ENCODE data around the gene PTN. TPM values are rescaled to one million over a fixed set of nuclear protein-coding genes. Genes with fewer than 3 reads are reported as not detected.

Gene PTN
- polyA plus RNA-seq, 2 of the 4 experiments (the other 2 are of a cell fraction): not detected

DNA sequence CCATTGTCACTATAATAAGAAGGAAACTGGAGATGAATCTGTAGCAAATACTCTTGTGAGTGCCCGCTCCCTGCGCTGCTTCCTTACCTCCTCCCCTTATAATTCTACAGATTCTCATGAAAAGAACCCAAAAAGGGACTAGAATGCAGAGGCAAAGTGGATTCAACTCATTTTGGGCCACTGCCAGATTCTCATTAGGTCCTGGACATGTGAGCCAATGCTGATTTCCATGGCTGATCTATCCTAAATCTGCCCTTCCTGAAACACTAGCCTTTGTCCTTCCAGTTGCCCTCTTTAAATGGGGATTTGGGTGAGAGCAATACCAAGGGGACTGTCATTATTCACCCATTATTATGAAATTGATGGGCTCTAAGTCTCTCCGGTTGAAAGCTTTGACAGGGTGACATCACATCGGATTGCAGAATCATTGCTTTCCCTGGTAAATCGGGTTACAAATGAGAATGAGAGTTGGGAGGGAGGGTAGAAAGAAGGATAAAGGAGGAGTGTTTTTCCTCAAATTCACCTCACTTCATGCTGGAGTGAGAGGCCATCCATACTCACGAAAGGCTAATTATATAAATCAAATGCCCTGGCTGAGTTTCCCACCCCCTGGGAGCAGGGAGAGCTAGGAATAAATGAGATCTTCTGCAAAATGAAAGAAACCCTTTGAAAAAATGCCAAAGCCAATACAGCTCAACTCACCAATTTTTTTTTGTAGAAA, 37.5 kb downstream of the PTN start:
- no peak overlapping the region for H3K4me3 ChIP-seq
- DNase-seq (ENCODE audit: low read depth in 1 of 2, low spot score in 1 of 2) (no peak), ATAC-seq (no peak), FAIRE-seq (no peak)
- CTCF ChIA-PET: interaction anchor here (0.6 kb wide), 1 partner anchor 687 kb away, joined by 4 read pairs; no protein-coding TSS in a partner anchor
- H3K4me1 ChIP-seq: no peaks in the 10 kb centered on the region
- H3K27ac ChIP-seq: no peak overlapping the region
- no peak for TF ChIP-seq HOXB13 (CRISPR knock-in tag; IDR thresholded peaks at IDR 0.05; ENCODE audit: low read depth)
- TF ChIP-seq, protein P1, sequence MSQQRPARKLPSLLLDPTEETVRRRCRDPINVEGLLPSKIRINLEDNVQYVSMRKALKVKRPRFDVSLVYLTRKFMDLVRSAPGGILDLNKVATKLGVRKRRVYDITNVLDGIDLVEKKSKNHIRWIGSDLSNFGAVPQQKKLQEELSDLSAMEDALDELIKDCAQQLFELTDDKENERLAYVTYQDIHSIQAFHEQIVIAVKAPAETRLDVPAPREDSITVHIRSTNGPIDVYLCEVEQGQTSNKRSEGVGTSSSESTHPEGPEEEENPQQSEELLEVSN (IDR thresholded peaks at IDR 0.05; ENCODE audit: borderline replicate concordance, low read depth): no peak
- TF ChIP-seq RNF2 (IDR thresholded peaks at IDR 0.05; ENCODE audit: borderline replicate concordance, low read depth): no peak
- no peak for TF ChIP-seq CHD4 (IDR thresholded peaks at IDR 0.05; ENCODE audit: borderline replicate concordance)
- TF ChIP-seq POLR2AphosphoS2 (conservative IDR thresholded peaks at IDR 0.05; ENCODE audit: low read length): no peak
- no peak for TF ChIP-seq POLR2A (IDR thresholded peaks at IDR 0.05; ENCODE audit: low read length)
- TF ChIP-seq HES2 (IDR thresholded peaks at IDR 0.05): no peak
- no peak for TF ChIP-seq FOXS1 (CRISPR knock-in tag; IDR thresholded peaks at IDR 0.05)
- TF ChIP-seq FOSB (CRISPR knock-in tag; IDR thresholded peaks at IDR 0.05): no peak
- TF ChIP-seq, protein P2, sequence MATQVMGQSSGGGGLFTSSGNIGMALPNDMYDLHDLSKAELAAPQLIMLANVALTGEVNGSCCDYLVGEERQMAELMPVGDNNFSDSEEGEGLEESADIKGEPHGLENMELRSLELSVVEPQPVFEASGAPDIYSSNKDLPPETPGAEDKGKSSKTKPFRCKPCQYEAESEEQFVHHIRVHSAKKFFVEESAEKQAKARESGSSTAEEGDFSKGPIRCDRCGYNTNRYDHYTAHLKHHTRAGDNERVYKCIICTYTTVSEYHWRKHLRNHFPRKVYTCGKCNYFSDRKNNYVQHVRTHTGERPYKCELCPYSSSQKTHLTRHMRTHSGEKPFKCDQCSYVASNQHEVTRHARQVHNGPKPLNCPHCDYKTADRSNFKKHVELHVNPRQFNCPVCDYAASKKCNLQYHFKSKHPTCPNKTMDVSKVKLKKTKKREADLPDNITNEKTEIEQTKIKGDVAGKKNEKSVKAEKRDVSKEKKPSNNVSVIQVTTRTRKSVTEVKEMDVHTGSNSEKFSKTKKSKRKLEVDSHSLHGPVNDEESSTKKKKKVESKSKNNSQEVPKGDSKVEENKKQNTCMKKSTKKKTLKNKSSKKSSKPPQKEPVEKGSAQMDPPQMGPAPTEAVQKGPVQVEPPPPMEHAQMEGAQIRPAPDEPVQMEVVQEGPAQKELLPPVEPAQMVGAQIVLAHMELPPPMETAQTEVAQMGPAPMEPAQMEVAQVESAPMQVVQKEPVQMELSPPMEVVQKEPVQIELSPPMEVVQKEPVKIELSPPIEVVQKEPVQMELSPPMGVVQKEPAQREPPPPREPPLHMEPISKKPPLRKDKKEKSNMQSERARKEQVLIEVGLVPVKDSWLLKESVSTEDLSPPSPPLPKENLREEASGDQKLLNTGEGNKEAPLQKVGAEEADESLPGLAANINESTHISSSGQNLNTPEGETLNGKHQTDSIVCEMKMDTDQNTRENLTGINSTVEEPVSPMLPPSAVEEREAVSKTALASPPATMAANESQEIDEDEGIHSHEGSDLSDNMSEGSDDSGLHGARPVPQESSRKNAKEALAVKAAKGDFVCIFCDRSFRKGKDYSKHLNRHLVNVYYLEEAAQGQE (IDR thresholded peaks at IDR 0.05): no peak
- TF ChIP-seq ZNF302 (CRISPR knock-in tag; IDR thresholded peaks at IDR 0.05): no peak
- TF ChIP-seq EP300 (IDR thresholded peaks at IDR 0.05): no peak
- no peak for TF ChIP-seq CBX2 (IDR thresholded peaks at IDR 0.05; ENCODE audit: borderline replicate concordance, low read depth)
- TF ChIP-seq, protein P3, sequence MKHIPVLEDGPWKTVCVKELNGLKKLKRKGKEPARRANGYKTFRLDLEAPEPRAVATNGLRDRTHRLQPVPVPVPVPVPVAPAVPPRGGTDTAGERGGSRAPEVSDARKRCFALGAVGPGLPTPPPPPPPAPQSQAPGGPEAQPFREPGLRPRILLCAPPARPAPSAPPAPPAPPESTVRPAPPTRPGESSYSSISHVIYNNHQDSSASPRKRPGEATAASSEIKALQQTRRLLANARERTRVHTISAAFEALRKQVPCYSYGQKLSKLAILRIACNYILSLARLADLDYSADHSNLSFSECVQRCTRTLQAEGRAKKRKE (CRISPR knock-in tag; IDR thresholded peaks at IDR 0.05; ENCODE audit: low read depth): no peak
- no peak for TF ChIP-seq ESRRA (IDR thresholded peaks at IDR 0.05; ENCODE audit: borderline replicate concordance, low read length)
- TF ChIP-seq KDM5A (IDR thresholded peaks at IDR 0.05): no peak
- TF ChIP-seq NPAS2 (CRISPR knock-in tag; IDR thresholded peaks at IDR 0.05; ENCODE audit: borderline replicate concordance): no peak
- 14% methylated on average over 6 of the region's 6 CpGs for WGBS (ENCODE audit: missing lambda C conversion rate)
- POLR2A ChIA-PET: no interaction called here
- H3K4me2 ChIP-seq: no peak overlapping the region
- no peaks in the 10 kb centered on the region for H3K9me3 ChIP-seq

DNA sequence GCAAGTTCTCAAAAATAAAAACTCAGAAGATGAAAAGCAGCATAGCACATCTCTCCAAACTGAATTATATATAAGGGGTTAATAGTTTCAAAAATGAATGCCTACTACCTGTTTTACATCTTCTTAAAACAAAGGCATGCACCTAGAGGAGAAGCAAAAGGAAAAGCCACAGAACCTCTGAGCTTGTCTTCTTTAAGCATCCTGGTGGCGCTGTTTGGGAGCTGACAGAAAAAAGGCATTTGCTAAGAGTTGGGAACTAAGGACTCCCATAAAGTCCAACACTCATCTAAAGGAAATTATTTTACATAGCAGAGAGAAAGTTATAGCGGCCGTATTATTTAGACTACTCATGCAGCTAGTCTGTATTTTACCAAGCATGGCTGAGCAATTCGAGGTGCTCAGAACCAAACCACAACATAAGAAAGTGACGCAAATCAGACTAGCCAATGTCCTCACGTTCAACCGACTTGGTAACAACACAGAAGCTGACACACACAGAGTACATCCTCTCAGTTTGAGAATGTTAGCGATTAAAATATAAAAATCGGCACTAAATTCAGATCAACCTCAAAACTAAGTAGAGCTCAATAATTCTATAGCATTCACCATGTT, 38.8 kb downstream of the PTN start:
- Histone ChIP-seq H3K4me2 (no peak overlapping the region), H3K27ac (no peak overlapping the region), H3K4me3 (no peak overlapping the region), H3K9me3 (no peaks in the 10 kb centered on the region), H3K4me1 (no peaks in the 10 kb centered on the region)
- FAIRE-seq (no peak), ATAC-seq (no peak), DNase-seq (ENCODE audit: low read depth in 1 of 2, low spot score in 1 of 2) (no peak)
- 34% methylated on average over 9 of the region's 9 CpGs for WGBS (ENCODE audit: missing lambda C conversion rate)
- ChIA-PET CTCF (interaction anchor here (0.9 kb wide), 1 partner anchor 17 kb away, joined by 5 read pairs; no protein-coding TSS in a partner anchor), POLR2A (no interaction called here)
- no peak for TF ChIP-seq CBX8 (IDR thresholded peaks at IDR 0.05)
- no peak for TF ChIP-seq SREBF2 (IDR thresholded peaks at IDR 0.05)
- no peak for TF ChIP-seq POLR2A (IDR thresholded peaks at IDR 0.05; ENCODE audit: low read length)
- TF ChIP-seq HEYL (CRISPR knock-in tag; IDR thresholded peaks at IDR 0.05): no peak
- no peak for TF ChIP-seq ZFP36 (IDR thresholded peaks at IDR 0.05; ENCODE audit: borderline replicate concordance, partially characterized antibody)
- TF ChIP-seq TFCP2L1 (CRISPR knock-in tag; IDR thresholded peaks at IDR 0.05): no peak
- no peak for TF ChIP-seq CEBPB (IDR thresholded peaks at IDR 0.05)
